Endothelial cell of umbilical vein (primary cell): Measurements from ENCODE around the gene ARRB1.

Experiments
- GATA2 ChIP-seq: IDR thresholded peaks from 2 replicates; pipeline ENCODE4 v1.7.0; 2011; ENCODE audit warnings: low read depth, mild to moderate bottlenecking, moderate library complexity, mixed read lengths, low read length; ENCODE audit not compliant: insufficient read length, insufficient read depth
- MAX ChIP-seq: IDR thresholded peaks from 2 replicates; pipeline ENCODE4 v1.6.1; 2011; ENCODE audit not compliant: insufficient read depth, insufficient read length
- MYC ChIP-seq: IDR thresholded peaks from one replicate; pipeline ENCODE4 v1.6.1; 2011; ENCODE audit warnings: mild to moderate bottlenecking, low read depth, low read length
- POLR2A ChIP-seq: IDR thresholded peaks from 2 replicates; pipeline ENCODE4 v1.6.1; 2012; ENCODE audit warnings: low read depth, mild to moderate bottlenecking, control low read depth, low read length
- POLR2AphosphoS5 ChIP-seq: IDR thresholded peaks from 2 replicates; pipeline ENCODE4 v1.6.1; 2012; ENCODE audit warnings: low read depth, mild to moderate bottlenecking, control low read depth, low read length, moderate library complexity; ENCODE audit not compliant: insufficient read depth
- TF ChIP-seq, protein P1 (sequence below), 2 donors: IDR thresholded peaks; 1 replicate in 1 of 2; 2 replicates in 1 of 2; pipeline ENCODE4 v1.5.1; 2011; ENCODE audit warnings: low read length in 2 of 2, mild to moderate bottlenecking in 2 of 2, moderate library complexity in 2 of 2, control low read depth in 1 of 2, inconsistent platforms in 1 of 2, low read depth in 1 of 2; ENCODE audit not compliant: insufficient read depth in 1 of 2; ENCODE audit errors: extremely low read depth in 1 of 2

- no peak for TF ChIP-seq MAX
- TF ChIP-seq MYC: no peak
- TF ChIP-seq POLR2A: no peak
- TF ChIP-seq, protein P1, sequence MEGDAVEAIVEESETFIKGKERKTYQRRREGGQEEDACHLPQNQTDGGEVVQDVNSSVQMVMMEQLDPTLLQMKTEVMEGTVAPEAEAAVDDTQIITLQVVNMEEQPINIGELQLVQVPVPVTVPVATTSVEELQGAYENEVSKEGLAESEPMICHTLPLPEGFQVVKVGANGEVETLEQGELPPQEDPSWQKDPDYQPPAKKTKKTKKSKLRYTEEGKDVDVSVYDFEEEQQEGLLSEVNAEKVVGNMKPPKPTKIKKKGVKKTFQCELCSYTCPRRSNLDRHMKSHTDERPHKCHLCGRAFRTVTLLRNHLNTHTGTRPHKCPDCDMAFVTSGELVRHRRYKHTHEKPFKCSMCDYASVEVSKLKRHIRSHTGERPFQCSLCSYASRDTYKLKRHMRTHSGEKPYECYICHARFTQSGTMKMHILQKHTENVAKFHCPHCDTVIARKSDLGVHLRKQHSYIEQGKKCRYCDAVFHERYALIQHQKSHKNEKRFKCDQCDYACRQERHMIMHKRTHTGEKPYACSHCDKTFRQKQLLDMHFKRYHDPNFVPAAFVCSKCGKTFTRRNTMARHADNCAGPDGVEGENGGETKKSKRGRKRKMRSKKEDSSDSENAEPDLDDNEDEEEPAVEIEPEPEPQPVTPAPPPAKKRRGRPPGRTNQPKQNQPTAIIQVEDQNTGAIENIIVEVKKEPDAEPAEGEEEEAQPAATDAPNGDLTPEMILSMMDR (IDR thresholded peaks at IDR 0.05; ENCODE audit: extremely low read depth in 1 of 2, insufficient read depth in 1 of 2, low read depth in 1 of 2, low read length in 2 of 2): no peak
- no peak for TF ChIP-seq GATA2
- no peak for TF ChIP-seq POLR2AphosphoS5
These were observed 6.6 kb downstream of the ARRB1 start for GRCh38 chr11:75344761-75345454.
